HG03108 (cell line): Measurements from ENCODE around the gene MORN4.

ENCODE experiments used
- ATAC-seq: cut with Tn5 transposase; IDR thresholded peaks from one replicate; pipeline ENCODE4 v1.9.1; 2021; ENCODE audit warnings: moderate library complexity; ENCODE audit not compliant: unreplicated experiment

Gene MORN4

DNA sequence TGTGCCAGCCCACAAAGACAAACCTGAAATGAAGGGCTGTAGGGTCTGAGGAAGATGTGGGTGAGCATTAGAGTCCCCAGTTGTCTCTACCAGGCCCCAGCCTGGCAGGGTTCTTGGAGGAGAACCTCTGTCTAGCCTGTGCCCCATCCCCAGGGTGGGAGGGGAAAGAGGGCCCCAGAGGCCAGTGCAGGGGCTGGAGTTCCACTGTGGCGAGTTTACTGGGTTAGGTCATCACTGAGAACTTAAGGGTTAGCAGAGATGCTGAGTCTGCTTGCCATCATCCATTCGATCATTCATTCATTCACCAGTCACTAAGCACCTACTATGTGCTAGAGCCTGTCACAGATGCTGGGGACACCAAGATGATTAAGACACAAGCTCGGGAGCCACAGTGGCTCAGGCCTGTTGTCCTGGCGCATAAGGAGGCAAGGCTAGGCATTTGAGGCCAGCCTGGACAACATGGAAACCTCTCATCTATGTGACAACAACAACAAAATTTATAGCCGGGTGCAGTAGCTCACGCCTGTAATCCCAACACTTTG, 58.1 kb downstream of the MORN4 start:
- ATAC-seq, result no peak

DNA sequence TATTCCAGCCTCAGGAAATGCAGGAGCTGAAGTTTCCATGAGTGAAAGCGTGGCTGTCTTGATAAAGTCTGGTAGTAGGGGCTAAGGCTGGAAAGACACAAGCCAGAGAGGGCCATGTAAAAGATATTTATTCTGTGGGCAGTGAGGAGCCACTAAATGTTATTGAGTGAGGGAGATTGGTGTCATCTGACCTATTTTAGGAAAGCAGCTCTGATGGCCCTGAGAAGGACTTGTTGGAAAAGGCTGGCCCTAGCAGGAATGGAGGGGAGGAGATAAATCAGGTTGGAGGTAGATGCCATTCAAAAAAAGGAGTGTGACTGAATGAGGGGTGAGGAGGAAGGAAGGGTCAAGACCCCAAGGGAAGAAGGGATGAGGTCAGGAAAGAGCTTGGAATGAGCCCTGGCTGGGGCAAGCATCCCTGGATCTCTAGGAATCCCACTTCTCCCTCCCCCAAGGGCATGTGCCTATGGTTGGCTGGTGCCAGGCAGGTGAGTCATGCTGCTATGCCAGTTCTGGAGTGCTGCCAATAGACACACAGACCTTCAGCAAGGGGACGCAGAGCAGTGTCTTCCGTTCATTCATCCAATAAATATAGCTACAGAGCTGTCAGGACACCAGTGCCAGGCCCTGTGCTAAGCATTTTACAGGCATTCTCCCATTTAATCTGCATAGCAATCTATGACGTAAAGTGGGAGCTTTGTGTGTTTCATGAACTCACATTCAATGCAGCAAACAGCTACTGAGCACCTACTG, 58.8 kb downstream of the MORN4 start:
- ATAC-seq, result no peak

DNA sequence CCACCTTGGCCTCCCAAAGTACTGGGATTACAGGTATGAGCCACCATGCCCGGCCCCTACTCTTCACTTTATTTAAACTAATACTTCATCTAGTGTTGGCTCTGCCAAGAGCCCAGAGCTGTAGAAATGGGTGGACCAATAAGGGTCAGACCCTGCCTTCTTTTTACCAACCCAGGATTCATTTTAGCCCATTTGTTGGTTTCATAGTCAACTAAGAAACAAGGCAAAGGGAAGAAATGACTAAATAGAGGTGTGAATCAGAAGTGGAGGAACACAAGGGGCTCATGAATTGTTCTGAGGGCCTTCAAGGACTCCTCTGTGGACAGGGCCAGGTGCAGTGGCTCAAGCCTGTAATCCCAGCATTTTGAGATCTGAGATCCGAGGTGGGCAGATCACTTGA, 59.6 kb downstream of the MORN4 start:
- ATAC-seq, result no peak

DNA sequence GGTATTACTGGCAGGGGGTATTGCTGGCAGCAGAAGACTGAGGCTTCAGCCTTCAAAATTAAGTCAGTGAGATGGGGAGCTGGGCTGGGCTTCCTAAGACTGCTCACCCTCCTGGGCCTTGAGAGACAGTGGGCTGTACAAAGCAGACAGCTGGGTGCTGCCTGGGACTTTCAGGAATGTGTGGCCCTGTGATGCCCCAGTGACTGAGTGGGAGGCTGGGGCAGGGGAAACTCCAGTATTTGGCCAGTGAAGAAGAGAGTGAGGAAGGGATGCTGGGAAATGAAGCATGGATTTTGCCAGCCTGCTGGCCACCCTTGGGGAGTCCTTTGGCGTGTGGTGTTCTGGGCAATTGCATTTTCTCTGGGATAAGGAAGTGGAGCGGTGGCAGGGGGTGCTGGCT, 60.3 kb downstream of the MORN4 start:
- no peak for ATAC-seq

DNA sequence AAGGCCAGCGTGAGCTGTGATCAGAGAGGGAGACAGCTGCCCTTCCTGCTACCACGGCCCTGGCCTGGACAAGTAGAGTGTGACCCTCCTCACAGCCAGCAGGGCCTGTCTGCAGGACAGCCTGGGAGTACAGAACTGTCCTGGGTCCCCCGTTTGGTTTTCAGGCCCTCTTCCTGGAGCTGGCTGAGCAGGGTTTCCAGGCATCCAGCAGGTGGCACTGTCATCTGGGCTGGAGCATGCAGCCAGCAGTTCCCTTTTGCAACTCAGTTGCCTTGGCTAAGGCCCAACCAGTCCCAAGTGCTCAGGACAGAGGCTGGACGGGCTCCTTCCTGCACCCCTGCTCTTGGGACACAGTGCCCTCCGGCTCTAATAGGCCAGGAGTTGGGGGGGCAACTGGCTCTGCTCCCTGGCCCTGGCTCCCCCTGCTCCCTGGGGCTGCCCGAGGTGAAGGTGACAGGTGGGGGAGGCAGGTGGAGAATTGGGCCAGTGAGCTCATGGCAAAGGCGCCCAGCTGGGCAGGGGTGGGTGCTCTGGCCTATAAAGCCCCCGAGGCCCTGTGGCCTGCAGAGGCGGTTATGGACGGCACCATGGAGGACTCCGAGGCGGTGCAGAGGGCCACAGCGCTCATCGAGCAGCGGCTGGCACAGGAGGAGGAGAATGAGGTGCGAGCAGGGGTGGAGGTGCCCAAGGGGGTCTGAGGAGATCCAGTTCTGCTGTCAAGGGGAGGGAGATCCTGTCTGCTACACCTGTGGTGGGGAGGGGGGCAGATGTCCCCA, 60.9 kb downstream of the MORN4 start, which contains the start of gene ANKRD2:
Gene ANKRD2 (plus strand): TSS at position 566 of the 776 bp plus-strand sequence. CDS start 10 bp downstream, at position 576.
- ATAC-seq, result no peak

DNA sequence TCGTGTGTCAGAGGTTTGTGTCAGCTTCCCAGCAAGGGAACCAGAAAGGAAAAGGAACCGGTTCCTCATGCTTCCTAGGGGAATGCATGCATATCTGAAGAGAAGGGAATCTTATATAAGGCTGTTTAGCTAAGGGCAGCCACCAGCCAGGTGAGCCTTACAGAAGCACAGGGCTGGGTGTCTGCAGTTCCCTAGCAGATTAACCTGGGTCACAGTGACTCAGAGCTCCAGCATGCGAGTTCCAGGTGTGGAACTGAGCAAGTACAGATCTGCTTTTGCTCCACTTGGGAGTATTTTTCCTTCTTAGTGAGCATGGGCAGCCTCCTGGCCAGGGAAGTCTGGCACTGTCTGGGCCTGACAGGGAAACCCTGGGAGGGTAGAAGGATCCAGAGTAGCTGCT, 61.7 kb downstream of the MORN4 start:
- ATAC-seq, result no peak

DNA sequence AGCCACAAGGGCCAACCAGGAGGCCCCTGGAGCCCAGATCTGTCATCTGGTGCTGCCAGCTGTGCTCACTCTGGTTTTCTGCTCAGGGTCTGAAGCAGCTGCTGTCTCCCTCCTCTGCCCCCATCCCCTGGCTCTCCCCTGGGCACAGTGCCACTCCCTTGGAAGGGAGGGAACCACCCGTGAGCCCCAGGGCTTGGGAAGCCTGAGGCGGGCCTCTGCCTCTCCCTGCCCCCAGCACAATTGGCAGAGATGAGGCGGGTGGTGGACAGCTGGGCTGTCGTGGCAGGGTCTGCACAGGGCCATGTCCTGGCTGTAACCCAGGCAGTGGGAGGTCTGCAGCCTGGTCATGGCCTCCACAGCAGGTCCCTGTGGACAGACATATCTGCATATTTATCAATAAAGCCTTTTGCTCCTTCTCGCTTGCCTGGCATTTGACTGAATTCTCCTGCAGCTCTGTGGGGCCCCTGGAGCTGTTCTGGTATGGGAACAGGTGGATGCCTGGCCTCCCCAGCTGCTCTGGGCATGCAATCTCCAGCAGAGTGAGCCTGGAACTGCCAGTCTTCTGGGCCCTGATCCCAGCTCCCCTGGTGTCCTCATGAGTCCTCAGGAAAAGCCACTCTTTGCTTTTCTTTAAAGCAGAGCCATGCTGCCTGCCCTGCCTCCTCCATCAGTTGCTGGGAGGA, 62.4 kb downstream of the MORN4 start:
- ATAC-seq, result no peak

DNA sequence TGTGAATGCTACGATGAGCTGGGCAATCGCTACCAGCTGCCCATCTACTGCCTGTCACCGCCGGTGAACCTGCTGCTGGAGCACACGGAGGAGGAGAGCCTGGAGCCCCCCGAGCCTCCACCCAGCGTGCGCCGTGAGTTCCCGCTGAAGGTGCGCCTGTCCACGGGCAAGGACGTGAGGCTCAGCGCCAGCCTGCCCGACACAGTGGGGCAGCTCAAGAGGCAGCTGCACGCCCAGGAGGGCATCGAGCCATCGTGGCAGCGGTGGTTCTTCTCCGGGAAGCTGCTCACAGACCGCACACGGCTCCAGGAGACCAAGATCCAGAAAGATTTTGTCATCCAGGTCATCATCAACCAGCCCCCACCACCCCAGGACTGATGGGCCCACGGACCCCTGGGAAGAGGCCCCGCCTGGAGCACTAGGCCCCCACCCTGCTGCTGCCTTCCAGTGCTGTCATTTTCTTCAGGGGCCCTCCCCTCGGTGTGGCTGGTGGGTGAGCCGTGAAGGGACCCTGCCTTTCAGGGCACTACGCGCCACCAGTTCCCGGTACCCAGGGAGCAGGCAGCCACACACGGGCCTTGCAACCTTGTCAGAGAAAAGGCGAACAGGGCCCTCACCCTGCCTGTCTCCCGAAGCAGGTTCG, 63.0 kb downstream of the MORN4 start:
- ATAC-seq, result no peak

DNA sequence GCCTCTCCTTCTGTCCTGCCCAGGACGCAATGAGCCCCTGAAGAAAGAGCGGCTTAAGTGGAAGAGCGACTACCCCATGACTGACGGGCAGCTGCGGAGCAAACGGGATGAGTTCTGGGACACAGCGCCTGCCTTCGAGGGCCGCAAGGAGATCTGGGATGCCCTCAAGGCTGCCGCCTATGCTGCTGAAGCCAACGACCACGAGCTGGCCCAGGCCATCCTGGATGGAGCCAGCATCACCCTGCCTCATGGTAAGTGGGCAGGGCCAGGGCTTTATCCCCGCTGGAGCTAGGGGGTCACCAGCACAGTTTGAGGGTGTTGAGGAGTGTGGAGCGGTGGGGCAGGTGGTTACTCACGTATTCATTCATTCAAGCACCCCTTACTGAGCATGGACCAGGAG, 65.4 kb downstream of the MORN4 start:
- ATAC-seq, result no peak

DNA sequence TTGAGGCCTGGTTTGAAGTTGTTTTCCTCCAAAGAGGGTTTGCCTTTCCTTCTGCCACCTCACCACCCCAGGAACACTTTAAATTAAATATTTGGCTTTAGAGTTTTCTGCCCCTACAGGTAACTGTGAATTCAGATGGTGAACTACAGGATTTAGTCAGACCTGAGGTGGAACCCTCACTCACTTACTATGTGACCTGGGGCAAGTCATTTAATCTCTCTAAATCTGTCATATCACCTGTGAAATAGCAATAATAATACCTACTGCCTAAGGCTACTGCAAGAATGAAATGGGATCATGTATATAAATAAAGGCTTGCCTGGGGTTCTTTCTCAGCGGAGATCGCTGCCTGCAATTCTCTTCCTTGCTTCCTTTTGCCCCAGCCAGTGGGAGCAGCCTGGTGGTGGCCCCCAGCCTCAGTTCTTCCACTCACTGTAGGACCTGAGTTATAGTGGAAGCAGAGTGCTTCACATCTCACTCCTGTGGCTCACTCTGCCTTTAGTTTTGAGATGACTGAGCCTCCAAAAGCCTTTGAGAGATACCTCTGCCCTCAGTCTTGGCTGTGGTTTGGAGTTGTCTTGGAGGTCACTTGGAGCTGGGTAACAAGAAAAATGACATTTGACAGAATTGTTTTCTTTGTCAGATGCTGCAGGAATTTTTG, 66.8 kb downstream of the MORN4 start:
- ATAC-seq, result no peak

DNA sequence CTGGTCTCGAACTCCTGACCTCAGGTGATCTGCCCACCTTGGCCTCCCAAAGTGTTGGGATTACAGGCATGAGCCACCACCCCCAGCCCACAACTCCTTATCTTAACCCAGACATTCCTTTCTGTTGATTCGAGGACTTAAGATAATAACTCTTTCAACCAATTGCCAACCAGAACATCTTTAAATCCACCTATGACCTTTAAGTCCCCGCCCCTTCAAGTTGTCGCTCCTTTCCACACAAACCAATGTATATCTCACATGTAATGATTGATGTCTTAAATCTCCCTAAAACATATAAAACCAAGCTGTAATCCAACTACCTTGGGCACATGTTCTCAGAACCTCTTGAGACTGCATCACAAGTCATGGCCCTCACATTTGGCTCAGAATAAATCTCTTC, 68.5 kb downstream of the MORN4 start:
- ATAC-seq, result no peak
